HepG2 (cell line): Measurements from ENCODE around the gene CDCA5. TPM values are rescaled to one million over a fixed set of nuclear protein-coding genes. Genes with fewer than 3 reads are reported as not detected.

Experiments used
- AGO1 ChIP-seq: fragments of 200-400 bp; formaldehyde crosslinking; IDR thresholded peaks from 2 replicates; pipeline ENCODE4 v1.6.1; 2017; ENCODE audit warnings: mild to moderate bottlenecking, low read depth, low read length, moderate library complexity; ENCODE audit not compliant: poor library complexity, severe bottlenecking
- GABPB1 ChIP-seq: IDR thresholded peaks from 2 replicates; pipeline ENCODE4 v1.6.1; 2016; ENCODE audit warnings: mild to moderate bottlenecking, missing genetic modification reagents, moderate library complexity, missing compliant biosample characterization
- HNRNPL ChIP-seq: fragments of 200-400 bp; formaldehyde crosslinking; IDR thresholded peaks from 2 replicates; pipeline ENCODE4 v1.6.1; 2017; ENCODE audit warnings: mild to moderate bottlenecking, low read depth, low read length
- KDM5B ChIP-seq: sonication (generic); formaldehyde crosslinking; IDR thresholded peaks from 2 replicates; pipeline ENCODE4 v1.4.0; 2020; ENCODE audit warnings: missing genetic modification reagents, mild to moderate bottlenecking, borderline replicate concordance
- MYC ChIP-seq: sonication (generic); formaldehyde crosslinking; IDR thresholded peaks from 2 replicates; pipeline ENCODE4 v1.9.0; 2021; ENCODE audit warnings: missing genetic modification reagents, borderline replicate concordance
- POGZ ChIP-seq: sonication (generic); formaldehyde crosslinking; IDR thresholded peaks from 2 replicates; pipeline ENCODE4 v1.4.0; 2020; ENCODE audit warnings: mild to moderate bottlenecking, missing genetic modification reagents
- RBM22 ChIP-seq: fragments of 200-400 bp; formaldehyde crosslinking; optimal IDR thresholded peaks from 2 replicates; pipeline ENCODE3; 2017; ENCODE audit warnings: mild to moderate bottlenecking, low read length, moderate library complexity
- SIX4 ChIP-seq: sonication (generic); formaldehyde crosslinking; IDR thresholded peaks from 2 replicates; pipeline ENCODE4 v1.4.0; 2020; ENCODE audit warnings: missing genetic modification reagents
- YEATS2 ChIP-seq: sonication (generic); formaldehyde crosslinking; IDR thresholded peaks from 2 replicates; pipeline ENCODE4 v1.4.0; 2020; ENCODE audit warnings: missing genetic modification reagents, borderline replicate concordance
- ZNF556 ChIP-seq: sonication (generic); formaldehyde crosslinking; IDR thresholded peaks from 2 replicates; pipeline ENCODE4 v1.4.0; 2020; ENCODE audit warnings: mild to moderate bottlenecking, missing genetic modification reagents, borderline replicate concordance
- ZNF788 ChIP-seq: sonication (generic); formaldehyde crosslinking; IDR thresholded peaks from 2 replicates; pipeline ENCODE4 v1.5.0; 2020; ENCODE audit warnings: mild to moderate bottlenecking, missing genetic modification reagents, borderline replicate concordance
- ZNF792 ChIP-seq: IDR thresholded peaks from 2 replicates; pipeline ENCODE4 v1.6.1; 2016
- ZSCAN12 ChIP-seq: sonication (generic); formaldehyde crosslinking; IDR thresholded peaks from 2 replicates; pipeline ENCODE4 v1.9.0; 2021; ENCODE audit warnings: mild to moderate bottlenecking, missing genetic modification reagents
- polyA plus RNA-seq, 8 experiments: library from polyadenylated mRNA; depleted of rRNA in 3 of 8; stranded (reverse) in 7 of 8; unstranded in 1 of 8; fragments of >200 nt; fragmentation: Illumina TruSeq in 4 of 8; extraction: Trizol in 4 of 8; gene quantifications; 2 replicates each; pipeline versions ENCODE4 v1.2.1 to v1.2.3, GENCODE V29; 2011 to 2016; ENCODE audit warnings: low read depth in 4 of 8, missing spikeins in 1 of 8, mixed read lengths in 1 of 8; ENCODE audit not compliant: insufficient read depth in 1 of 8
- total RNA-seq, 5 experiments: library from RNA; depleted of rRNA; stranded (reverse); fragments of >200 nt; fragmentation: Illumina TruSeq; extraction: Trizol; gene quantifications; 2 replicates each; pipeline ENCODE4 v1.2.3, GENCODE V29; 2016; ENCODE audit warnings: low read depth in 1 of 5
- TF ChIP-seq, protein P1 (sequence below): sonication (generic); formaldehyde crosslinking; IDR thresholded peaks from 2 replicates; pipeline ENCODE4 v1.5.1; 2020; ENCODE audit warnings: mild to moderate bottlenecking, missing genetic modification reagents, moderate library complexity
- TF ChIP-seq, protein P2 (sequence below): sonication (generic); formaldehyde crosslinking; IDR thresholded peaks from 2 replicates; pipeline ENCODE4 v1.4.0; 2020; ENCODE audit warnings: mild to moderate bottlenecking, low read depth, missing genetic modification reagents
- TF ChIP-seq, protein P3 (sequence below): sonication (generic); formaldehyde crosslinking; IDR thresholded peaks from 2 replicates; pipeline ENCODE4 v1.5.0; 2020; ENCODE audit warnings: mild to moderate bottlenecking, missing genetic modification reagents
- TF ChIP-seq, protein P4 (sequence below): sonication (generic); formaldehyde crosslinking; IDR thresholded peaks from 2 replicates; pipeline ENCODE4 v1.5.0; 2020; ENCODE audit warnings: missing genetic modification reagents
- TF ChIP-seq, protein P5 (sequence below): sonication (generic); formaldehyde crosslinking; IDR thresholded peaks from 2 replicates; pipeline ENCODE4 v1.4.0; 2020; ENCODE audit warnings: missing genetic modification reagents

The CDCA5 gene
- total and polyA plus RNA-seq, 2 of the 13 experiments (the other 11 are each of a cell fraction or from before 2014, with no cell fraction given), result 13.5 to 50.6 TPM

DNA sequence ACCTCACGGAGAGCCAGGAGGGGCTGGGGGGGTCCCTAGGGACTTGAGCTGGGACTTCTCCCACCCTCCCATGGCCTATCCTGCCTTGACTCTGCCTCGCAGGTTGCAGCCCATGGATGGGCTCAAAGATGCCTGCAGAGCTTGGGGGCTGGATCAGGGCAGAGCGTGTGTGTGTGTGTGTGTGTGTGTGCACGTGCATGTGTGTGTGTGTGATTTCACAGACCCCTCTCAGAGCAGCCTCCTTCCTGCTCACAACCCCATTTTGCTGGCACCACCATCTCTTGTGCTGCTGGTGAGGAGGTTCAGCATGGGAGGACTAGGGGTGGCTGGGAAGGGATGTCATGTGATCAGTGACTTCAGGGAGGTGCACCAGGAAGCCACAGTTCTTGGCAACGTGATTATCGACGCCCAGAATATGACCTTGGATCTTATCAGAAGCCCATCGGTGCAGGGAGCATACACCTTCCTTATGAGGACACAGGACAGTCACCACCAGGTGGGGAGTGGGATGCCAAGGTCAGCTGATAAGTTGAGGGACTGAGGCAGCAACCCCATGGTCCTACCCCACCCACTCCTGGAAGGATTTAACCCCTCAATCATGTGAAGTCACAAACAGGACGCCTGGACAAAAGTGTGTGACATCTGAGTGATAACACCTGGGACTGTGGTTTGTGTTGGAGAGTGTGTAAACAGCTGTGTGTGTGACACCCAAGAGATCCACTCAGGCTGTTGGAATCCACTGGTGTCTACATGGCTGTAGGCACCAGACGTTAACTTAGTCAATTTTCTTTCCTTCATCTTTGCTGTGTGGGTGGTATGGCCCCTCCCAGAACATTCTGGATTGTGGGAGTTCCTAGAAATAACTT, 23.6 kb downstream of the CDCA5 start (continued):
- TF ChIP-seq, protein P1, sequence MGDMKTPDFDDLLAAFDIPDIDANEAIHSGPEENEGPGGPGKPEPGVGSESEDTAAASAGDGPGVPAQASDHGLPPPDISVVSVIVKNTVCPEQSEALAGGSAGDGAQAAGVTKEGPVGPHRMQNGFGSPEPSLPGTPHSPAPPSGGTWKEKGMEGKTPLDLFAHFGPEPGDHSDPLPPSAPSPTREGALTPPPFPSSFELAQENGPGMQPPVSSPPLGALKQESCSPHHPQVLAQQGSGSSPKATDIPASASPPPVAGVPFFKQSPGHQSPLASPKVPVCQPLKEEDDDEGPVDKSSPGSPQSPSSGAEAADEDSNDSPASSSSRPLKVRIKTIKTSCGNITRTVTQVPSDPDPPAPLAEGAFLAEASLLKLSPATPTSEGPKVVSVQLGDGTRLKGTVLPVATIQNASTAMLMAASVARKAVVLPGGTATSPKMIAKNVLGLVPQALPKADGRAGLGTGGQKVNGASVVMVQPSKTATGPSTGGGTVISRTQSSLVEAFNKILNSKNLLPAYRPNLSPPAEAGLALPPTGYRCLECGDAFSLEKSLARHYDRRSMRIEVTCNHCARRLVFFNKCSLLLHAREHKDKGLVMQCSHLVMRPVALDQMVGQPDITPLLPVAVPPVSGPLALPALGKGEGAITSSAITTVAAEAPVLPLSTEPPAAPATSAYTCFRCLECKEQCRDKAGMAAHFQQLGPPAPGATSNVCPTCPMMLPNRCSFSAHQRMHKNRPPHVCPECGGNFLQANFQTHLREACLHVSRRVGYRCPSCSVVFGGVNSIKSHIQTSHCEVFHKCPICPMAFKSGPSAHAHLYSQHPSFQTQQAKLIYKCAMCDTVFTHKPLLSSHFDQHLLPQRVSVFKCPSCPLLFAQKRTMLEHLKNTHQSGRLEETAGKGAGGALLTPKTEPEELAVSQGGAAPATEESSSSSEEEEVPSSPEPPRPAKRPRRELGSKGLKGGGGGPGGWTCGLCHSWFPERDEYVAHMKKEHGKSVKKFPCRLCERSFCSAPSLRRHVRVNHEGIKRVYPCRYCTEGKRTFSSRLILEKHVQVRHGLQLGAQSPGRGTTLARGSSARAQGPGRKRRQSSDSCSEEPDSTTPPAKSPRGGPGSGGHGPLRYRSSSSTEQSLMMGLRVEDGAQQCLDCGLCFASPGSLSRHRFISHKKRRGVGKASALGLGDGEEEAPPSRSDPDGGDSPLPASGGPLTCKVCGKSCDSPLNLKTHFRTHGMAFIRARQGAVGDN (CRISPR knock-in tag), result peak; percentile 49
- TF ChIP-seq POGZ (CRISPR knock-in tag) (no peak), ZNF556 (no peak), SIX4 (no peak), YEATS2 (no peak), AGO1 (no peak), RBM22 (no peak), ZSCAN12 (CRISPR knock-in tag) (no peak), KDM5B (CRISPR knock-in tag) (peak; percentile 56; the same call in 1 of the 2 replicates), MYC (CRISPR knock-in tag) (0 out of 2 replicates have a peak, but pooled peaks have one; percentile 15), ZNF788 (no peak), HNRNPL (no peak), GABPB1 (CRISPR knock-in tag) (no peak), ZNF792 (CRISPR knock-in tag) (0 out of 2 replicates have a peak, but pooled peaks have one; percentile 38)
- TF ChIP-seq, protein P2, sequence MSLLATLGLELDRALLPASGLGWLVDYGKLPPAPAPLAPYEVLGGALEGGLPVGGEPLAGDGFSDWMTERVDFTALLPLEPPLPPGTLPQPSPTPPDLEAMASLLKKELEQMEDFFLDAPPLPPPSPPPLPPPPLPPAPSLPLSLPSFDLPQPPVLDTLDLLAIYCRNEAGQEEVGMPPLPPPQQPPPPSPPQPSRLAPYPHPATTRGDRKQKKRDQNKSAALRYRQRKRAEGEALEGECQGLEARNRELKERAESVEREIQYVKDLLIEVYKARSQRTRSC (CRISPR knock-in tag), result no peak
- TF ChIP-seq, protein P3, sequence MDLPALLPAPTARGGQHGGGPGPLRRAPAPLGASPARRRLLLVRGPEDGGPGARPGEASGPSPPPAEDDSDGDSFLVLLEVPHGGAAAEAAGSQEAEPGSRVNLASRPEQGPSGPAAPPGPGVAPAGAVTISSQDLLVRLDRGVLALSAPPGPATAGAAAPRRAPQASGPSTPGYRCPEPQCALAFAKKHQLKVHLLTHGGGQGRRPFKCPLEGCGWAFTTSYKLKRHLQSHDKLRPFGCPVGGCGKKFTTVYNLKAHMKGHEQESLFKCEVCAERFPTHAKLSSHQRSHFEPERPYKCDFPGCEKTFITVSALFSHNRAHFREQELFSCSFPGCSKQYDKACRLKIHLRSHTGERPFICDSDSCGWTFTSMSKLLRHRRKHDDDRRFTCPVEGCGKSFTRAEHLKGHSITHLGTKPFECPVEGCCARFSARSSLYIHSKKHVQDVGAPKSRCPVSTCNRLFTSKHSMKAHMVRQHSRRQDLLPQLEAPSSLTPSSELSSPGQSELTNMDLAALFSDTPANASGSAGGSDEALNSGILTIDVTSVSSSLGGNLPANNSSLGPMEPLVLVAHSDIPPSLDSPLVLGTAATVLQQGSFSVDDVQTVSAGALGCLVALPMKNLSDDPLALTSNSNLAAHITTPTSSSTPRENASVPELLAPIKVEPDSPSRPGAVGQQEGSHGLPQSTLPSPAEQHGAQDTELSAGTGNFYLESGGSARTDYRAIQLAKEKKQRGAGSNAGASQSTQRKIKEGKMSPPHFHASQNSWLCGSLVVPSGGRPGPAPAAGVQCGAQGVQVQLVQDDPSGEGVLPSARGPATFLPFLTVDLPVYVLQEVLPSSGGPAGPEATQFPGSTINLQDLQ (CRISPR knock-in tag), result no peak
- TF ChIP-seq, protein P4, sequence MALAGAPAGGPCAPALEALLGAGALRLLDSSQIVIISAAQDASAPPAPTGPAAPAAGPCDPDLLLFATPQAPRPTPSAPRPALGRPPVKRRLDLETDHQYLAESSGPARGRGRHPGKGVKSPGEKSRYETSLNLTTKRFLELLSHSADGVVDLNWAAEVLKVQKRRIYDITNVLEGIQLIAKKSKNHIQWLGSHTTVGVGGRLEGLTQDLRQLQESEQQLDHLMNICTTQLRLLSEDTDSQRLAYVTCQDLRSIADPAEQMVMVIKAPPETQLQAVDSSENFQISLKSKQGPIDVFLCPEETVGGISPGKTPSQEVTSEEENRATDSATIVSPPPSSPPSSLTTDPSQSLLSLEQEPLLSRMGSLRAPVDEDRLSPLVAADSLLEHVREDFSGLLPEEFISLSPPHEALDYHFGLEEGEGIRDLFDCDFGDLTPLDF (CRISPR knock-in tag), result no peak
- TF ChIP-seq, protein P5, sequence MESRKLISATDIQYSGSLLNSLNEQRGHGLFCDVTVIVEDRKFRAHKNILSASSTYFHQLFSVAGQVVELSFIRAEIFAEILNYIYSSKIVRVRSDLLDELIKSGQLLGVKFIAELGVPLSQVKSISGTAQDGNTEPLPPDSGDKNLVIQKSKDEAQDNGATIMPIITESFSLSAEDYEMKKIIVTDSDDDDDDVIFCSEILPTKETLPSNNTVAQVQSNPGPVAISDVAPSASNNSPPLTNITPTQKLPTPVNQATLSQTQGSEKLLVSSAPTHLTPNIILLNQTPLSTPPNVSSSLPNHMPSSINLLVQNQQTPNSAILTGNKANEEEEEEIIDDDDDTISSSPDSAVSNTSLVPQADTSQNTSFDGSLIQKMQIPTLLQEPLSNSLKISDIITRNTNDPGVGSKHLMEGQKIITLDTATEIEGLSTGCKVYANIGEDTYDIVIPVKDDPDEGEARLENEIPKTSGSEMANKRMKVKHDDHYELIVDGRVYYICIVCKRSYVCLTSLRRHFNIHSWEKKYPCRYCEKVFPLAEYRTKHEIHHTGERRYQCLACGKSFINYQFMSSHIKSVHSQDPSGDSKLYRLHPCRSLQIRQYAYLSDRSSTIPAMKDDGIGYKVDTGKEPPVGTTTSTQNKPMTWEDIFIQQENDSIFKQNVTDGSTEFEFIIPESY (CRISPR knock-in tag), result no peak
